DMS114 treated with DMSO at 0.1 percent for 48 hours (cell line): Measurements from ENCODE around the gene PPARGC1A.

ENCODE experiments used
- DNase-seq: peaks from one replicate; lab custom pipeline; 2025; ENCODE audit not compliant: unreplicated experiment; lab: John Stamatoyannopoulos, UW

PPARGC1A gene

GRCh38 chr4:23889814-23890341 lies at the start of gene PPARGC1A:
PPARGC1A (minus strand) TSS chr4:23890047; CDS start chr4:23889957, 90 bp downstream.
- no peak for DNase-seq

- DNase-seq, result no peak
These were observed 48.9 kb upstream of the PPARGC1A start for GRCh38 chr4:23938796-23939195.

- DNase-seq, result no peak
These were observed 47.3 kb upstream of the PPARGC1A start for GRCh38 chr4:23937173-23937572.

- DNase-seq, result no peak
These were observed 45.1 kb upstream of the PPARGC1A start for GRCh38 chr4:23934915-23935314.

GRCh38 chr4:23934223-23934622 lies 44.4 kb upstream of the PPARGC1A start:
- DNase-seq, result no peak

- DNase-seq, result no peak
These were observed 43.1 kb upstream of the PPARGC1A start for GRCh38 chr4:23932901-23933308.

GRCh38 chr4:23932186-23932585 lies 42.3 kb upstream of the PPARGC1A start:
- no peak for DNase-seq

- DNase-seq, result no peak
These were observed 41.6 kb upstream of the PPARGC1A start for GRCh38 chr4:23931489-23931830.

- DNase-seq, result no peak
These were observed 41.1 kb upstream of the PPARGC1A start for GRCh38 chr4:23930750-23931488.

- no peak for DNase-seq
These were observed 39.4 kb upstream of the PPARGC1A start for GRCh38 chr4:23929248-23929647.

GRCh38 chr4:23924556-23924955 lies 34.7 kb upstream of the PPARGC1A start:
- DNase-seq, result no peak

GRCh38 chr4:23923840-23924239 lies 34.0 kb upstream of the PPARGC1A start:
- no peak for DNase-seq

GRCh38 chr4:23923141-23923540 lies 33.3 kb upstream of the PPARGC1A start:
- DNase-seq, result no peak

- no peak for DNase-seq
These were observed 32.8 kb upstream of the PPARGC1A start for GRCh38 chr4:23922541-23923111.

- no peak for DNase-seq
These were observed 32.2 kb upstream of the PPARGC1A start for GRCh38 chr4:23922013-23922412.

GRCh38 chr4:23921447-23921845 lies 31.6 kb upstream of the PPARGC1A start:
- DNase-seq, result no peak

- no peak for DNase-seq
These were observed 31.0 kb upstream of the PPARGC1A start for GRCh38 chr4:23920716-23921446.

GRCh38 chr4:23920296-23920695 lies 30.4 kb upstream of the PPARGC1A start:
- DNase-seq, result no peak

- no peak for DNase-seq
These were observed 26.4 kb upstream of the PPARGC1A start for GRCh38 chr4:23916282-23916681.

GRCh38 chr4:23915459-23916132 lies 25.7 kb upstream of the PPARGC1A start:
- DNase-seq, result no peak

- no peak for DNase-seq
These were observed 22.0 kb upstream of the PPARGC1A start for GRCh38 chr4:23911675-23912455.
